Astrocyte (in vitro differentiated cells and primary cell): ENCODE results near the gene SYCE3. TPM values are rescaled to one million over a fixed set of nuclear protein-coding genes. Genes with fewer than 3 reads are reported as not detected.
"Not testable (repeated sequence)": the region's sequence is repeated elsewhere in the genome, so short reads cannot be mapped to it uniquely, and the experiment has no call there.

Experiments
- DNase-seq: peaks from one replicate; pipeline ENCODE4 v3.0.0-alpha.2; 2010; ENCODE audit warnings: low read depth
- FAIRE-seq: peaks from 2 replicates; lab custom pipeline; 2011; peaks lifted over from hg19 to GRCh38; lab: Jason Lieb, UNC
- H2AFZ ChIP-seq: 2 replicates; pipeline ENCODE4 v1.6.0; 2012; ENCODE audit warnings: low read depth, low read length, inconsistent platforms
- H3K27ac ChIP-seq: 2 replicates; pipeline ENCODE4 v1.5.1; 2011; ENCODE audit warnings: low read depth, low read length, inconsistent platforms
- H3K27me3 ChIP-seq: 2 replicates; pipeline ENCODE4 v1.6.0; 2011; ENCODE audit warnings: low read length, inconsistent platforms; ENCODE audit not compliant: insufficient read depth
- H3K36me3 ChIP-seq: 2 replicates; pipeline ENCODE4 v1.5.1; 2011; ENCODE audit warnings: low read length, inconsistent platforms; ENCODE audit not compliant: insufficient read depth
- H3K4me1 ChIP-seq: 2 replicates; pipeline ENCODE4 v1.5.1; 2011; ENCODE audit warnings: low read length, inconsistent platforms; ENCODE audit not compliant: insufficient read depth
- H3K4me2 ChIP-seq: 2 replicates; pipeline ENCODE4 v1.6.0; 2012; ENCODE audit warnings: low read length, inconsistent platforms
- H3K4me3 ChIP-seq: 2 replicates; pipeline ENCODE4 v1.5.1; 2011; ENCODE audit warnings: low read depth, mild to moderate bottlenecking, low read length, inconsistent platforms; ENCODE audit not compliant: insufficient read depth
- H3K79me2 ChIP-seq: 2 replicates; pipeline ENCODE4 v1.6.0; 2012; ENCODE audit warnings: mild to moderate bottlenecking, low read length, inconsistent platforms; ENCODE audit not compliant: insufficient read depth
- H3K9ac ChIP-seq: 2 replicates; pipeline ENCODE4 v1.6.0; 2012; ENCODE audit warnings: mild to moderate bottlenecking, low read length, inconsistent platforms
- H3K9me3 ChIP-seq: 2 replicates; pipeline ENCODE4 v1.5.1; 2012; ENCODE audit warnings: low read depth, mild to moderate bottlenecking, low read length, inconsistent platforms; ENCODE audit not compliant: insufficient read depth
- H4K20me1 ChIP-seq: 2 replicates; pipeline ENCODE4 v1.6.0; 2012; ENCODE audit warnings: low read length, inconsistent platforms; ENCODE audit not compliant: insufficient read depth
- H3K27ac Mint-ChIP-seq: one replicate; pipeline ENCODE4 v1.8.0; 2021; ENCODE audit warnings: mild to moderate bottlenecking, mixed read lengths; ENCODE audit not compliant: unreplicated experiment
- H3K27me3 Mint-ChIP-seq: one replicate; pipeline ENCODE4 v1.8.0; 2021; ENCODE audit warnings: low read depth, mixed read lengths; ENCODE audit not compliant: unreplicated experiment
- H3K36me3 Mint-ChIP-seq: one replicate; pipeline ENCODE4 v1.8.0; 2021; ENCODE audit warnings: low read depth, mixed read lengths; ENCODE audit not compliant: unreplicated experiment
- H3K4me1 Mint-ChIP-seq: one replicate; pipeline ENCODE4 v1.8.0; 2021; ENCODE audit warnings: low read depth, mixed read lengths; ENCODE audit not compliant: unreplicated experiment
- H3K4me3 Mint-ChIP-seq: one replicate; pipeline ENCODE4 v1.8.0; 2021; ENCODE audit warnings: mild to moderate bottlenecking, moderate library complexity, mixed read lengths; ENCODE audit not compliant: unreplicated experiment
- H3K9me3 Mint-ChIP-seq: one replicate; pipeline ENCODE4 v1.8.0; 2021; ENCODE audit warnings: mild to moderate bottlenecking, mixed read lengths; ENCODE audit not compliant: unreplicated experiment
- EZH2 ChIP-seq: IDR thresholded peaks from 2 replicates; pipeline ENCODE4 v1.6.1; 2012; ENCODE audit warnings: mild to moderate bottlenecking, low read length, inconsistent platforms; ENCODE audit not compliant: insufficient read depth
- total RNA-seq: library from RNA; stranded (reverse); gene quantifications from 2 replicates; pipeline ENCODE4 v1.2.1, GENCODE V29; 2021
- TF ChIP-seq, protein P1 (sequence below): IDR thresholded peaks from 2 replicates; pipeline ENCODE4 v1.5.1; 2011; ENCODE audit warnings: low read depth, mild to moderate bottlenecking, inconsistent platforms, low read length, moderate library complexity; ENCODE audit not compliant: insufficient read depth

SYCE3 gene
- total RNA-seq, 1 donor from 2014 or later = not detected

DNA sequence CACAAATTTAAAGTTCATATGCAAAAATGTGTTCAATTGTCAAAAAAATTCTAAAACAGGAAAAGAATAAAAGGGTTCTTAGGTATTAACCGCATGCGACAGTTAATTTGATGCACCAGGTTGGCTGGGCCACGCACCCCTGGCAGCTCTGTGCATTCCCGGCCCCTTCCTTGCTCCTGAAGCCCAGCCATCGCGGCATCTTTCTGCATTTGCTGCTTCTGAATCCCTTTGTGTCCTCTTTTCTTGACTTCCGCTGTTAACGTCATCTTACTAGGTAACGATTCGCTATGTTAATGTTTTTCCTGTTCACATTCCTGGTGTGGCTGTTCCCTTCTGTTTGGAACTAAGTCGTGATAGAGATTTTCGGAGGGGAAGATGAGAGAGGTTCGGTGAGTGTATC lies 25.0 kb downstream of the SYCE3 start:
- TF ChIP-seq EZH2 = no peak
- TF ChIP-seq, protein P1, sequence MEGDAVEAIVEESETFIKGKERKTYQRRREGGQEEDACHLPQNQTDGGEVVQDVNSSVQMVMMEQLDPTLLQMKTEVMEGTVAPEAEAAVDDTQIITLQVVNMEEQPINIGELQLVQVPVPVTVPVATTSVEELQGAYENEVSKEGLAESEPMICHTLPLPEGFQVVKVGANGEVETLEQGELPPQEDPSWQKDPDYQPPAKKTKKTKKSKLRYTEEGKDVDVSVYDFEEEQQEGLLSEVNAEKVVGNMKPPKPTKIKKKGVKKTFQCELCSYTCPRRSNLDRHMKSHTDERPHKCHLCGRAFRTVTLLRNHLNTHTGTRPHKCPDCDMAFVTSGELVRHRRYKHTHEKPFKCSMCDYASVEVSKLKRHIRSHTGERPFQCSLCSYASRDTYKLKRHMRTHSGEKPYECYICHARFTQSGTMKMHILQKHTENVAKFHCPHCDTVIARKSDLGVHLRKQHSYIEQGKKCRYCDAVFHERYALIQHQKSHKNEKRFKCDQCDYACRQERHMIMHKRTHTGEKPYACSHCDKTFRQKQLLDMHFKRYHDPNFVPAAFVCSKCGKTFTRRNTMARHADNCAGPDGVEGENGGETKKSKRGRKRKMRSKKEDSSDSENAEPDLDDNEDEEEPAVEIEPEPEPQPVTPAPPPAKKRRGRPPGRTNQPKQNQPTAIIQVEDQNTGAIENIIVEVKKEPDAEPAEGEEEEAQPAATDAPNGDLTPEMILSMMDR = no peak
- Histone ChIP-seq H3K4me1 (peaks cover 3% of the 10 kb centered on the region), H3K9ac (no peak overlapping the region), H3K27ac (no peak overlapping the region), H3K9me3 (no peaks in the 10 kb centered on the region), H3K79me2 (no peaks in the 10 kb centered on the region), H3K4me3 (no peak overlapping the region), H3K4me2 (no peak overlapping the region), H4K20me1 (no peaks in the 10 kb centered on the region), H3K27me3 (peaks cover 8% of the 10 kb centered on the region), H3K36me3 (no peaks in the 10 kb centered on the region), H2AFZ (no peak overlapping the region)
- no peak overlapping the region for H3K4me3 Mint-ChIP-seq
- H3K27ac Mint-ChIP-seq = no peak overlapping the region
- no peak for DNase-seq
- H3K4me1 Mint-ChIP-seq = peaks cover 4% of the 10 kb centered on the region
- peaks cover 16% of the 10 kb centered on the region for H3K27me3 Mint-ChIP-seq
- peaks cover under 1% of the 10 kb centered on the region for H3K9me3 Mint-ChIP-seq
- H3K36me3 Mint-ChIP-seq = no peaks in the 10 kb centered on the region
- FAIRE-seq = no peak

DNA sequence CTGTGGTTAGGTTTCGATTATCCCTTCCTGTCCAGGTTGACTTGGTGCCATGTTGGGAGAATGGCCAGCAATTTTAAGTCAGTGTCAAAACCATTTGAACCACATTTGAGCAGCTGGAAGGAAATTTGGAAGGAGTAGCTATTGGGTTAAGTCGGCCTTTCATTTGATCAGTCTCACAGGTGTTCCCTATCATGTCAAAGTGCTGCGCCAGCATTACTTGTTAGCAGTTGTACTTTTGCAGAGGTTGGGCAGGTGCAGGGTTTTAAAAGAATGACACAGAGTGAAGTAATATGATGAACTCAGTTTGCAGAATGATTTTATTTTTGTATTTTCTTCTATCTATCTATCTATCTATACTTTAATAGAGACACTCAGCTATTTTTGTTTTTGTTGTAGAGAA lies 26.5 kb downstream of the SYCE3 start:
- Histone ChIP-seq H3K4me3 (no peak overlapping the region), H3K4me1 (peaks cover 5% of the 10 kb centered on the region), H3K9ac (no peak overlapping the region), H3K27me3 (peaks cover 13% of the 10 kb centered on the region), H3K9me3 (no peaks in the 10 kb centered on the region), H3K27ac (no peak overlapping the region), H3K4me2 (no peak overlapping the region), H3K79me2 (no peaks in the 10 kb centered on the region), H3K36me3 (no peaks in the 10 kb centered on the region), H4K20me1 (no peaks in the 10 kb centered on the region), H2AFZ (no peak overlapping the region)
- H3K27me3 Mint-ChIP-seq = peaks cover 15% of the 10 kb centered on the region
- H3K4me3 Mint-ChIP-seq = no peak overlapping the region
- peaks cover 4% of the 10 kb centered on the region for H3K9me3 Mint-ChIP-seq
- no peak overlapping the region for H3K27ac Mint-ChIP-seq
- DNase-seq (no peak), FAIRE-seq (no peak)
- peaks cover 4% of the 10 kb centered on the region for H3K4me1 Mint-ChIP-seq
- H3K36me3 Mint-ChIP-seq = no peaks in the 10 kb centered on the region
- TF ChIP-seq, protein P1 = no peak
- no peak for TF ChIP-seq EZH2

DNA sequence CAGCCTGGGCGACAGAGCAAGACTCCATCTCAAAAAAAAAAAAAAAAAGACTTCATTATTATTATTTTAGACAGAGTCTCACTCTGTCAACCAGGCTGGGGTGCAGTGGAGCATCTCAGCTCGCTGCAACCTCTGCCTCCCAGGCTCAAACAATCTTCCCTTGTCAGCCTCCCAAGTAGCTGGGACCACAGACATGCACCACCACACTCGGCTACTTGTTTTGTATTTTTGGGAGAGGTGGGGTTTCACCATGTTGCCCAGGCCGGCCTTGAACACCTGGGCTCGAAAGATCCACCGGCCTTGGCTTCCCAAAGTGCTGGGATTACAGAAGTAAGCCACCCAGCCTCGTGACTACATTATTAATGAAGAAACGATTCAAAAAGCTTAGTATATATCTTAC lies 27.6 kb downstream of the SYCE3 start:
- peaks cover 15% of the 10 kb centered on the region for H3K27me3 Mint-ChIP-seq
- FAIRE-seq = no peak

DNA sequence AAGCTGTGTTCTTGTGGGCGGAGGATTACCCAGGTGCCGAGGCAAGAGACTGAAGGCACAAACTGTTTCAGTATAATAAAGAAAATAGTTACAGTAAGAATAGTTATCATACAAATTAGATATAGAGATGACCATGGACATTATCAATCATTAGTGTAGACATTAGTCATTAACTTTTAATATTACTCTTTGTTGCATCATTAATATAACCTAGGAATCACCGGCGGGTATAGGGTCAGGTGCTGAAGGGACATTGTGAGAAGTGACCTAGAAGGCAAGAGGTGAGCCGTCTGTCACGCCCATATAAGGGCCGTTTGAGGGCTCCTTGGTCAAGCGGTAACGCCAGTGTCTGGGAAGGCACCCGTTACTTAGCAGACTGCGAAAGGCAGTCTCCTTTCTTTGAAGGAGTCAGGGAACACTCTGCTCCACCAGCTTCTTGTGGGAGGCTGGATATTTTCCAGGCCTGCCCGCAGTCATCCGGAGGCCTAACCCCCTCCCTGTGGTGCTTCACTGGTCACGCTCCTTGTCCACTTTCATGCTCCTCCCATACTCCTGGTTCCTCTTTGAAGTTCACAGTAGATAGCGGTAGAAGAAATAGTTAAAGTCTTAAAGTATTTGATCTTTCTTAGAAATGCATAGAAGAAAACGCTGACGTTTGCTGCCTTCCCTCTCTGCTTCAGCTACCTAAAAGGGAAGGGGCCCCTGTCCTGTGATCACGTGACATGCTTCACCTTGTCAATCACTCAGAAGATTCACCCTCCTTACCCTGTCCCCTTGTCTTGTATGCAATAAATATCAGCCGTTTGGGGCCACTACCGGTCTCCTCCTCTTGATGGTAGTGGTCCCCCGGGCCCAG lies 28.6 kb downstream of the SYCE3 start:
- H3K4me1 ChIP-seq = peaks cover 11% of the 10 kb centered on the region
- not testable (repeated sequence) for H3K79me2 ChIP-seq, H3K27ac Mint-ChIP-seq, H3K36me3 Mint-ChIP-seq, H3K9me3 Mint-ChIP-seq, H3K27ac ChIP-seq, H3K4me3 ChIP-seq, FAIRE-seq, H3K4me2 ChIP-seq, H3K36me3 ChIP-seq, H2AFZ ChIP-seq, H3K9me3 ChIP-seq, H3K4me1 Mint-ChIP-seq, H4K20me1 ChIP-seq, H3K9ac ChIP-seq, H3K4me3 Mint-ChIP-seq
- peaks cover 32% of the 10 kb centered on the region for H3K27me3 ChIP-seq
- peaks cover 15% of the 10 kb centered on the region for H3K27me3 Mint-ChIP-seq
- DNase-seq = peak; percentile 54

More for the DNA sequence above, 27.6 kb downstream of the SYCE3 start:
- H3K27ac ChIP-seq = no peak overlapping the region
- no peaks in the 10 kb centered on the region for H3K36me3 ChIP-seq
- H3K9me3 Mint-ChIP-seq = peaks cover 4% of the 10 kb centered on the region
- H4K20me1 ChIP-seq = no peaks in the 10 kb centered on the region
- no peaks in the 10 kb centered on the region for H3K9me3 ChIP-seq
- H2AFZ ChIP-seq = no peak overlapping the region
- no peak for DNase-seq
- H3K4me3 Mint-ChIP-seq = no peak overlapping the region
- H3K27ac Mint-ChIP-seq = no peak overlapping the region
- H3K4me2 ChIP-seq = no peak overlapping the region
- TF ChIP-seq EZH2 = no peak
- TF ChIP-seq, protein P1 = no peak
- H3K4me1 Mint-ChIP-seq = peaks cover 4% of the 10 kb centered on the region
- H3K79me2 ChIP-seq = no peaks in the 10 kb centered on the region
- H3K9ac ChIP-seq = no peak overlapping the region
- no peaks in the 10 kb centered on the region for H3K36me3 Mint-ChIP-seq
- no peak overlapping the region for H3K4me3 ChIP-seq
- peaks cover 23% of the 10 kb centered on the region for H3K27me3 ChIP-seq
- peaks cover 14% of the 10 kb centered on the region for H3K4me1 ChIP-seq
